ENCODE data around the gene GSTP1. TPM values are rescaled to one million over a fixed set of nuclear protein-coding genes. Genes with fewer than 3 reads are reported as not detected.
"Not testable (repeated sequence)": the region's sequence is repeated elsewhere in the genome, so short reads cannot be mapped to it uniquely, and the experiment has no call there.

Gene GSTP1
- total RNA-seq, 1 experiment from 2014 or later = 2,979 TPM

GRCh38 chr11:67551127-67551526 is 32.5 kb upstream of the GSTP1 start:
- Histone ChIP-seq H3K27me3 (ENCODE audit: control insufficient read depth, insufficient read depth, low read length) (no peaks in the 10 kb centered on the region; the same call in 1 of the 2 replicates), H3K36me3 (replicated peaks; ENCODE audit: control insufficient read depth, insufficient read depth, low read length) (no peaks in the 10 kb centered on the region), H3K4me3 (ENCODE audit: insufficient read depth, low read depth, low read length) (no peak overlapping the region)
- no peak for DNase-seq

- H3K36me3 ChIP-seq (replicated peaks; ENCODE audit: control insufficient read depth, insufficient read depth, low read length); H3K4me3 ChIP-seq (ENCODE audit: insufficient read depth, low read depth, low read length); DNase-seq; H3K27me3 ChIP-seq (ENCODE audit: control insufficient read depth, insufficient read depth, low read length): not testable (repeated sequence)
Observed at GRCh38 chr11:67551697-67552096, 31.9 kb upstream of the GSTP1 start.

- H3K36me3 ChIP-seq (replicated peaks; ENCODE audit: control insufficient read depth, insufficient read depth, low read length) = no peaks in the 10 kb centered on the region
- H3K4me3 ChIP-seq (ENCODE audit: insufficient read depth, low read depth, low read length) = no peak overlapping the region
- no peak for DNase-seq
- H3K27me3 ChIP-seq (ENCODE audit: control insufficient read depth, insufficient read depth, low read length) = no peaks in the 10 kb centered on the region
Observed at GRCh38 chr11:67556244-67556643, 27.4 kb upstream of the GSTP1 start.

- no peak for DNase-seq
- Histone ChIP-seq H3K36me3 (replicated peaks; ENCODE audit: control insufficient read depth, insufficient read depth, low read length) (no peaks in the 10 kb centered on the region), H3K4me3 (ENCODE audit: insufficient read depth, low read depth, low read length) (no peak overlapping the region), H3K27me3 (ENCODE audit: control insufficient read depth, insufficient read depth, low read length) (no peaks in the 10 kb centered on the region)
Observed at GRCh38 chr11:67558084-67558772, 25.4 kb upstream of the GSTP1 start.

- DNase-seq = no peak
- Histone ChIP-seq H3K27me3 (ENCODE audit: control insufficient read depth, insufficient read depth, low read length) (no peaks in the 10 kb centered on the region), H3K4me3 (ENCODE audit: insufficient read depth, low read depth, low read length) (no peak overlapping the region), H3K36me3 (replicated peaks; ENCODE audit: control insufficient read depth, insufficient read depth, low read length) (no peaks in the 10 kb centered on the region)
Observed at GRCh38 chr11:67561971-67562619, 21.5 kb upstream of the GSTP1 start.

GRCh38 chr11:67562963-67563704 is 20.5 kb upstream of the GSTP1 start:
- Histone ChIP-seq H3K4me3 (ENCODE audit: insufficient read depth, low read depth, low read length) (no peak overlapping the region), H3K27me3 (ENCODE audit: control insufficient read depth, insufficient read depth, low read length) (no peaks in the 10 kb centered on the region), H3K36me3 (replicated peaks; ENCODE audit: control insufficient read depth, insufficient read depth, low read length) (no peaks in the 10 kb centered on the region)
- no peak for DNase-seq

- DNase-seq; H3K36me3 ChIP-seq (replicated peaks; ENCODE audit: control insufficient read depth, insufficient read depth, low read length); H3K27me3 ChIP-seq (ENCODE audit: control insufficient read depth, insufficient read depth, low read length); H3K4me3 ChIP-seq (ENCODE audit: insufficient read depth, low read depth, low read length): not testable (repeated sequence)
Observed at GRCh38 chr11:67563705-67564114, 19.9 kb upstream of the GSTP1 start.

GRCh38 chr11:67564230-67564629 is 19.4 kb upstream of the GSTP1 start:
- Histone ChIP-seq H3K36me3 (replicated peaks; ENCODE audit: control insufficient read depth, insufficient read depth, low read length) (no peaks in the 10 kb centered on the region), H3K27me3 (ENCODE audit: control insufficient read depth, insufficient read depth, low read length) (no peaks in the 10 kb centered on the region), H3K4me3 (ENCODE audit: insufficient read depth, low read depth, low read length) (no peak overlapping the region)
- DNase-seq = no peak

- H3K4me3 ChIP-seq (ENCODE audit: insufficient read depth, low read depth, low read length) = no peak overlapping the region
- no peak for DNase-seq
- H3K36me3 ChIP-seq (replicated peaks; ENCODE audit: control insufficient read depth, insufficient read depth, low read length) = no peaks in the 10 kb centered on the region
- no peaks in the 10 kb centered on the region for H3K27me3 ChIP-seq (ENCODE audit: control insufficient read depth, insufficient read depth, low read length)
Observed at GRCh38 chr11:67571443-67571842, 12.2 kb upstream of the GSTP1 start.

GRCh38 chr11:67572305-67572704 is 11.3 kb upstream of the GSTP1 start:
- no peaks in the 10 kb centered on the region for H3K36me3 ChIP-seq (replicated peaks; ENCODE audit: control insufficient read depth, insufficient read depth, low read length)
- DNase-seq = no peak
- no peaks in the 10 kb centered on the region for H3K27me3 ChIP-seq (ENCODE audit: control insufficient read depth, insufficient read depth, low read length)
- H3K4me3 ChIP-seq (ENCODE audit: insufficient read depth, low read depth, low read length) = no peak overlapping the region

GRCh38 chr11:67572747-67573419 is 10.7 kb upstream of the GSTP1 start:
- no peaks in the 10 kb centered on the region for H3K36me3 ChIP-seq (replicated peaks; ENCODE audit: control insufficient read depth, insufficient read depth, low read length)
- no peaks in the 10 kb centered on the region for H3K27me3 ChIP-seq (ENCODE audit: control insufficient read depth, insufficient read depth, low read length)
- DNase-seq = peak; percentile 68
- no peak overlapping the region for H3K4me3 ChIP-seq (ENCODE audit: insufficient read depth, low read depth, low read length)

- no peaks in the 10 kb centered on the region for H3K36me3 ChIP-seq (replicated peaks; ENCODE audit: control insufficient read depth, insufficient read depth, low read length)
- no peaks in the 10 kb centered on the region for H3K27me3 ChIP-seq (ENCODE audit: control insufficient read depth, insufficient read depth, low read length)
- H3K4me3 ChIP-seq (ENCODE audit: insufficient read depth, low read depth, low read length) = no peak overlapping the region
- DNase-seq = no peak
Observed at GRCh38 chr11:67574938-67575337, 8.7 kb upstream of the GSTP1 start.

- no peaks in the 10 kb centered on the region for H3K36me3 ChIP-seq (replicated peaks; ENCODE audit: control insufficient read depth, insufficient read depth, low read length)
- H3K27me3 ChIP-seq (ENCODE audit: control insufficient read depth, insufficient read depth, low read length) = no peaks in the 10 kb centered on the region
- peak; percentile 75 for DNase-seq
- H3K4me3 ChIP-seq (ENCODE audit: insufficient read depth, low read depth, low read length) = no peak overlapping the region
Observed at GRCh38 chr11:67576735-67577475, 6.7 kb upstream of the GSTP1 start.

GRCh38 chr11:67577951-67578350 is 5.7 kb upstream of the GSTP1 start:
- Histone ChIP-seq H3K27me3 (ENCODE audit: control insufficient read depth, insufficient read depth, low read length) (no peaks in the 10 kb centered on the region), H3K36me3 (replicated peaks; ENCODE audit: control insufficient read depth, insufficient read depth, low read length) (no peaks in the 10 kb centered on the region), H3K4me3 (ENCODE audit: insufficient read depth, low read depth, low read length) (no peak overlapping the region)
- no peak for DNase-seq

All from H7 (cell line).